CD8-positive, alpha-beta memory T cell (primary cell): ENCODE data around the gene UBE3D. TPM values are rescaled to one million over a fixed set of nuclear protein-coding genes. Genes with fewer than 3 reads are reported as not detected.
"Not testable (repeated sequence)": the region's sequence is repeated elsewhere in the genome, so short reads cannot be mapped to it uniquely, and the experiment has no call there.

Experiments used
- CTCF ChIA-PET: fragments of 350-600 bp; sonication (Branson Sonifier 250); formaldehyde crosslinking; loops from one replicate; lab custom pipeline; 2021; ENCODE audit warnings: antibody characterized with exemption; lab: Charles Lee
- POLR2A ChIA-PET: fragments of 350-600 bp; sonication (Branson Sonifier 250); formaldehyde crosslinking; loops from one replicate; lab custom pipeline; 2021; ENCODE audit warnings: antibody characterized with exemption; lab: Charles Lee
- DNase-seq, 5 donors: peaks; one replicate each; pipeline versions ENCODE4 v3.0.0 to v3.0.0-alpha.2; 2020 to 2022; ENCODE audit warnings: mixed read lengths in 1 of 5
- H3K27ac ChIP-seq: one replicate; pipeline ENCODE4 v1.7.0; 2013; ENCODE audit warnings: low read depth, mild to moderate bottlenecking, low read length, moderate library complexity
- H3K27me3 ChIP-seq: 2 replicates; pipeline ENCODE4 v1.7.0; 2013; ENCODE audit warnings: low read length, mild to moderate bottlenecking; ENCODE audit not compliant: insufficient read depth, poor library complexity, severe bottlenecking
- H3K36me3 ChIP-seq: 2 replicates; pipeline ENCODE4 v1.7.0; 2013; ENCODE audit warnings: mild to moderate bottlenecking, low read length, moderate library complexity; ENCODE audit not compliant: insufficient read depth
- H3K4me1 ChIP-seq: 2 replicates; pipeline ENCODE4 v1.7.0; 2013; ENCODE audit warnings: mild to moderate bottlenecking, low read length, moderate library complexity; ENCODE audit not compliant: insufficient read depth
- H3K4me3 ChIP-seq: 2 replicates; pipeline ENCODE4 v1.7.0; 2013; ENCODE audit warnings: mild to moderate bottlenecking, low read length
- H3K9me3 ChIP-seq: 2 replicates; pipeline ENCODE4 v1.7.0; 2013; ENCODE audit warnings: mild to moderate bottlenecking, low read length
- H3K27ac Mint-ChIP-seq, 8 donors: one replicate each; pipeline ENCODE4 v1.8.0; 2020 to 2021; ENCODE audit warnings: mixed read lengths in 8 of 8, mild to moderate bottlenecking in 6 of 8, inconsistent platforms in 3 of 8, moderate library complexity in 3 of 8
- H3K27me3 Mint-ChIP-seq, 2 donors: one replicate each; pipeline ENCODE4 v1.8.0; 2020 to 2021; ENCODE audit warnings: mixed read lengths in 2 of 2, mild to moderate bottlenecking in 1 of 2, moderate library complexity in 1 of 2
- H3K36me3 Mint-ChIP-seq, 3 donors: one replicate each; pipeline ENCODE4 v1.8.0; 2020 to 2021; ENCODE audit warnings: mixed read lengths in 3 of 3, inconsistent platforms in 1 of 3, mild to moderate bottlenecking in 1 of 3
- H3K4me1 Mint-ChIP-seq, 3 donors: one replicate each; pipeline ENCODE4 v1.8.0; 2020 to 2021; ENCODE audit warnings: mixed read lengths in 3 of 3, inconsistent platforms in 1 of 3, mild to moderate bottlenecking in 1 of 3
- H3K4me3 Mint-ChIP-seq, 7 donors: one replicate each; pipeline ENCODE4 v1.8.0; 2020 to 2021; ENCODE audit warnings: mixed read lengths in 7 of 7, mild to moderate bottlenecking in 6 of 7, moderate library complexity in 4 of 7, inconsistent platforms in 2 of 7
- H3K9me3 Mint-ChIP-seq, 5 donors: one replicate each; pipeline ENCODE4 v1.8.0; 2020 to 2022; ENCODE audit warnings: mixed read lengths in 5 of 5, mild to moderate bottlenecking in 3 of 5, moderate library complexity in 2 of 5, inconsistent platforms in 1 of 5
- polyA plus RNA-seq: library from polyadenylated mRNA; unstranded; fragments of 300-500 nt; fragmentation: Illumina TruSeq; gene quantifications from one replicate; pipeline ENCODE4 v1.2.3, GENCODE V29; 2021
- total RNA-seq, 2 experiments: library from RNA; stranded (reverse); gene quantifications; one replicate each; pipeline ENCODE4 v1.2.3, GENCODE V29; 2021

The UBE3D gene
- total and polyA plus RNA-seq, 3 experiments from 2014 or later = 3.9 to 8.1 (median 6.3) TPM

DNA sequence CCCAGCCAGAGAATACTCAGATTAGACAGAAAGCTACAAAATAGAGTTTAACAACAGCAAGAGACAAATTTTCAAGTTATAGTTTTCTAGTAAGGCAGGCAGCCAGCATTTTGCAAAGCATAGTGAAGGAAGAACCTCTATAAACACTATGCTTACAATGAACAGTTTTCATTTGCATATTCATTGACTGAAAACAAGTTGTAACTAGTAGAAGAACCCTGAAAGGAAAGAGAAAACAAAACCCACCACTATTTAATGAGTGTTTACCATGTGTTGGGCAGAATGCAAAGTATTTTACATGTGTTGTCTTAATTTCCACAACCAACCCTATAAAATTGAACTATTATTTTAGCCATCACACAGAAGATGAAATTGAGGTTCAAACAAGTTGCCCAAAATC, 196.1 kb downstream of the UBE3D start:
- H3K27me3 ChIP-seq = no peaks in the 10 kb centered on the region
- no peak for DNase-seq
- POLR2A ChIA-PET = no interaction called here

DNA sequence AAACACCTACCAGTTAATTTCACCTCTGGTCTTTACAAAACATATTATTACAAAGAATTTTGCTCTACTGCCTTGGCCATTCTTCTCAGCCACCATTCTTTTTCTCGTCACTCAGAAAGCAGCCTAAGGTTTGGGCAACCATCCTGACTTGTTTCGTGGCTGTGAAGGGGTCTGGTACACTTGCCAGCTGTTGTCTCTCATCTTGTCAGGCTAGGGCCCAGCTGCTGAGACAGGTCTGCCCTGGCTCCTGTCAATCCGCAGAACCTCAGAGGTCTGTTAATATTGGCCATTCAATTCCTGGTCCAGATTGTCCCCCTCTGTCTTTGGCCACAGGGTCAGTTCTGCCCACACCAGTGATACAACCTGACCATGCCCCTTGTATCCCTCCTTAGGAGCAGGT, 197.7 kb downstream of the UBE3D start:
- H3K4me1 ChIP-seq = no peaks in the 10 kb centered on the region
- no peaks in the 10 kb centered on the region for H3K36me3 ChIP-seq
- Mint-ChIP-seq H3K27me3 (peaks cover 0 to 2% of the 10 kb centered on the region in 2 donors), H3K27ac (no peak overlapping the region), H3K9me3 (peaks cover 0 to 2% (median 0%) of the 10 kb centered on the region in 5 donors), H3K4me1 (no peaks in the 10 kb centered on the region), H3K4me3 (no peak overlapping the region), H3K36me3 (peaks cover 0 to 3% (median 0%) of the 10 kb centered on the region in 3 donors)
- CTCF ChIA-PET = no interaction called here
- H3K27ac ChIP-seq = no peak overlapping the region
- H3K4me3 ChIP-seq = no peak overlapping the region
- no peaks in the 10 kb centered on the region for H3K9me3 ChIP-seq
- POLR2A ChIA-PET = no interaction called here
- no peaks in the 10 kb centered on the region for H3K27me3 ChIP-seq
- DNase-seq = no peak

More for the DNA sequence above, 196.1 kb downstream of the UBE3D start:
- CTCF ChIA-PET = no interaction called here
- no peaks in the 10 kb centered on the region for H3K36me3 ChIP-seq
- Mint-ChIP-seq H3K9me3 (no peaks in the 10 kb centered on the region), H3K27me3 (peaks cover 0 to 2% of the 10 kb centered on the region in 2 donors), H3K4me1 (no peaks in the 10 kb centered on the region), H3K4me3 (no peak overlapping the region), H3K27ac (no peak overlapping the region), H3K36me3 (peaks cover 0 to 3% (median 0%) of the 10 kb centered on the region in 3 donors)
- no peak overlapping the region for H3K4me3 ChIP-seq
- no peaks in the 10 kb centered on the region for H3K9me3 ChIP-seq
- no peak overlapping the region for H3K27ac ChIP-seq
- H3K4me1 ChIP-seq = no peaks in the 10 kb centered on the region

GRCh38 chr6:82866446-82866845, 199.2 kb downstream of the UBE3D start:
- POLR2A ChIA-PET = no interaction called here
- Histone ChIP-seq H3K9me3 (no peaks in the 10 kb centered on the region), H3K4me1 (no peaks in the 10 kb centered on the region), H3K4me3 (no peak overlapping the region), H3K36me3 (no peaks in the 10 kb centered on the region), H3K27ac (no peak overlapping the region), H3K27me3 (no peaks in the 10 kb centered on the region)
- Mint-ChIP-seq H3K4me3 (no peak overlapping the region), H3K4me1 (no peaks in the 10 kb centered on the region), H3K27ac (peak overlapping the region in 1 of 8 donors; percentile 9), H3K36me3 (peaks cover 0 to 3% (median 0%) of the 10 kb centered on the region in 3 donors), H3K9me3 (peaks cover 0 to 2% (median 0%) of the 10 kb centered on the region in 5 donors), H3K27me3 (no peaks in the 10 kb centered on the region)
- DNase-seq = no peak
- CTCF ChIA-PET = interaction anchor here (1.6 kb wide), 1 partner anchor 20 kb away, joined by 5 read pairs; no protein-coding TSS in a partner anchor

DNA sequence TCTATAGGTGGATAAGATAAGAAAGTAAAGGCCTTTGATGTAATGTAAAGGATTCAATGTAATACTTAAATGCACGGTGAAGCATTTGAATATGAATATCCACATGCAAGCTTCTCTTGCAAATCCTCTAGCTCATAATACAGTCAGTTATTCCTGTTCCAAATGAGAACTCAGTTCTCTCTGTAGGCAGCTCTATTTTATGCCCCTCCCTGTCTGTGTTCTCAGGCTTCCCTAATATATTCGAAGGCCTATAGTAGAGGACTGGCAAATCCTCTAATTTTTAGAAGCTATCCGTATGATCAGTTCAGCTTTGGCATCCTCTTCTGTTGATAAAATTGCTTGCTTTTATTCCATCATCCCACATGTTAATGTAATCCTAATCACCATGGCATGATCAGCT, 200.2 kb downstream of the UBE3D start:
- no peaks in the 10 kb centered on the region for H3K4me1 Mint-ChIP-seq
- H3K27me3 ChIP-seq = no peaks in the 10 kb centered on the region
- no peaks in the 10 kb centered on the region for H3K36me3 ChIP-seq
- no peaks in the 10 kb centered on the region for H3K9me3 ChIP-seq
- ChIA-PET CTCF (interaction anchor here (1.6 kb wide), 1 partner anchor 19 kb away, joined by 5 read pairs; no protein-coding TSS in a partner anchor), POLR2A (no interaction called here)
- H3K36me3 Mint-ChIP-seq = peaks cover 0 to 3% (median 0%) of the 10 kb centered on the region in 3 donors
- H3K4me3 ChIP-seq = no peak overlapping the region
- no peak overlapping the region for H3K27ac Mint-ChIP-seq
- H3K9me3 Mint-ChIP-seq = peaks cover 0 to 2% (median 0%) of the 10 kb centered on the region in 5 donors
- DNase-seq = no peak
- H3K27ac ChIP-seq = no peak overlapping the region
- no peaks in the 10 kb centered on the region for H3K27me3 Mint-ChIP-seq
- H3K4me3 Mint-ChIP-seq = no peak overlapping the region
- no peaks in the 10 kb centered on the region for H3K4me1 ChIP-seq

- Mint-ChIP-seq H3K9me3 (peaks cover 0 to 2% (median 0%) of the 10 kb centered on the region in 5 donors), H3K4me3 (no peak overlapping the region), H3K36me3 (peaks cover 0 to 3% (median 0%) of the 10 kb centered on the region in 3 donors), H3K27me3 (no peaks in the 10 kb centered on the region), H3K4me1 (no peaks in the 10 kb centered on the region), H3K27ac (no peak overlapping the region)
- H3K27ac ChIP-seq = no peak overlapping the region
- no peak overlapping the region for H3K4me3 ChIP-seq
- CTCF ChIA-PET = no interaction called here
- DNase-seq = no peak
- no peaks in the 10 kb centered on the region for H3K36me3 ChIP-seq
- no peaks in the 10 kb centered on the region for H3K27me3 ChIP-seq
- POLR2A ChIA-PET = no interaction called here
- H3K4me1 ChIP-seq = no peaks in the 10 kb centered on the region
- H3K9me3 ChIP-seq = no peaks in the 10 kb centered on the region
Measured at GRCh38 chr6:82863781-82864180, 201.9 kb downstream of the UBE3D start.

DNA sequence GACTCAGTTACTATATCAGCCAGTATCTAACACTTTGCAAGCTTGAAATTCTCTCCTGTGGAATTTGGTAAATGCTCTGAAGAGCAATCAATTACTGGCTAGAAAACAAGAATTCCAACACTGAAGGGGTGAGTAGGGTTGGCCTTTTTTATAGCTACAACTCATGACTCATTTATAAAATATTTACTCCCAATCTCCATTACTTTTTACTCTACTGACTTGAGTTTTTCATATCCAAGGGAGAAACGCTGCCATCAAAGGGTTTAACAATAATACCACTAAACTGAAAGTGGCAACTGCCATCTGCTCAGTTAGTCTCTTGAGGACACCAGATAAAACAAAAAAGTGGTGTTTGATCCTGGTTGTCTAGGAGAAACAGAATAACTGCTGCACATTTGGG, 203.1 kb downstream of the UBE3D start:
- POLR2A ChIA-PET = no interaction called here
- H3K36me3 Mint-ChIP-seq = peaks cover 0 to 3% (median 0%) of the 10 kb centered on the region in 3 donors
- H3K4me3 ChIP-seq = no peak overlapping the region

DNA sequence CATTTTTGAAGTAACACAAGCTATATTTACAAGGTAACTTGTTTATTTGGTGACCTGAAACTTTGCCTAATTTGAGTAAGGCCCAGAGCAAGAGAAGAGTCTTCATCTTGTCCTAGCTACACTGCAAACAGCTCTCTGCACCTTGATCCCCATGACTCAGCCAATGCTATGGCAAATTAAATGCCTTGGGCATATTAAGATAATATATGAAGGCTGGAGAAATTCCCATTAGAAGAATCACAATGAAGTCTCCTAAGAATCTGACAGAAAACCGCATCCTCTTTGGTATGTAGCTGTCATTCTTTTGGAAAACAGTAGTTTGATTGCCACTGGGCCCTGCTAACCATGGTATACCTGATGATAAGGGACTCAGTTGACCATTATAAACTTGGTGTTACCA, 204.5 kb downstream of the UBE3D start:
- H3K27ac Mint-ChIP-seq = no peak overlapping the region
- H3K27me3 Mint-ChIP-seq = no peaks in the 10 kb centered on the region
- Histone ChIP-seq H3K4me3 (no peak overlapping the region), H3K36me3 (no peaks in the 10 kb centered on the region), H3K27ac (no peak overlapping the region), H3K9me3 (no peaks in the 10 kb centered on the region), H3K4me1 (no peaks in the 10 kb centered on the region), H3K27me3 (no peaks in the 10 kb centered on the region)
- H3K4me3 Mint-ChIP-seq = no peak overlapping the region
- CTCF ChIA-PET = no interaction called here
- no peaks in the 10 kb centered on the region for H3K36me3 Mint-ChIP-seq
- POLR2A ChIA-PET = no interaction called here
- peaks cover 0 to 2% (median 0%) of the 10 kb centered on the region in 5 donors for H3K9me3 Mint-ChIP-seq
- no peak for DNase-seq
- no peaks in the 10 kb centered on the region for H3K4me1 Mint-ChIP-seq

More for the DNA sequence above, 203.1 kb downstream of the UBE3D start:
- H3K27ac ChIP-seq = no peak overlapping the region
- H3K36me3 ChIP-seq = no peaks in the 10 kb centered on the region
- H3K9me3 Mint-ChIP-seq = peaks cover 0 to 2% (median 0%) of the 10 kb centered on the region in 5 donors
- H3K27me3 Mint-ChIP-seq = no peaks in the 10 kb centered on the region
- H3K27ac Mint-ChIP-seq = no peak overlapping the region
- DNase-seq = no peak
- H3K4me1 Mint-ChIP-seq = no peaks in the 10 kb centered on the region
- H3K27me3 ChIP-seq = no peaks in the 10 kb centered on the region
- no peak overlapping the region for H3K4me3 Mint-ChIP-seq
- no peaks in the 10 kb centered on the region for H3K4me1 ChIP-seq
- CTCF ChIA-PET = no interaction called here
- no peaks in the 10 kb centered on the region for H3K9me3 ChIP-seq

- peaks cover 0 to 14% (median 8%) of the 10 kb centered on the region in 5 donors for H3K9me3 Mint-ChIP-seq
- CTCF ChIA-PET, H3K27ac Mint-ChIP-seq, H3K27me3 Mint-ChIP-seq, H3K27me3 ChIP-seq, H3K9me3 ChIP-seq, H3K4me1 ChIP-seq, H3K4me1 Mint-ChIP-seq, H3K4me3 Mint-ChIP-seq, H3K4me3 ChIP-seq, H3K36me3 ChIP-seq, POLR2A ChIA-PET, H3K27ac ChIP-seq, DNase-seq, H3K36me3 Mint-ChIP-seq: not testable (repeated sequence)
Measured at GRCh38 chr6:82856077-82856476, 209.6 kb downstream of the UBE3D start.
